AG10803 (cell line): ENCODE results near the gene DPYSL5.

Source experiments
- DNase-seq: peaks from one replicate; pipeline ENCODE4 v3.0.0; 2010; ENCODE audit warnings: low read depth
- H3K4me3 ChIP-seq: 2 replicates; pipeline ENCODE4 v1.5.1; 2011; ENCODE audit warnings: mild to moderate bottlenecking, low read length, control low read depth
- CTCF ChIP-seq: conservative IDR thresholded peaks from 2 replicates; pipeline ENCODE4 v1.5.1; 2011; ENCODE audit warnings: mild to moderate bottlenecking, low read length, control low read depth, inconsistent platforms

DPYSL5 gene

GRCh38 chr2:26861610-26862224 lies 13.8 kb downstream of the DPYSL5 start:
- no peak overlapping the region for H3K4me3 ChIP-seq
- DNase-seq, result no peak
- no peak for TF ChIP-seq CTCF

DNA sequence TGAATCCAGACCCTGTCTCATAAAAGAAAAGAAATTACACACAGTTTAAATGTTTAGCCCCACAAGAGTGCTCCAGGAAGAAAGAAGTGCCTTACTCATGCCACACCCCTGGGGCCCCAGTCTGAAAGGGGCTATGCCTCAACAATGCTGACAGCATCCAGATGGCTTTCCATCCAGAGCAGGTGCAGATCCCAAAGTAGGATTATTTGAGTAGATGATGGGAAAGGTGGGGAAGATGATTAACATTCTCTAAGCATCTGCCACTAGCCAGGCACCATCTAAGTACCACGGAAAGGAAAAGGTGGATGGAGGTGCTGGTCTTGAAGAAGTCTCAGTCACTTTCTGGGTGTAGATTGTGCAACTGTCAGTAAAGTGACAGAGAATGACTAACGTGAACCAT lies 16.3 kb downstream of the DPYSL5 start:
- no peak for DNase-seq
- TF ChIP-seq CTCF, result no peak

DNA sequence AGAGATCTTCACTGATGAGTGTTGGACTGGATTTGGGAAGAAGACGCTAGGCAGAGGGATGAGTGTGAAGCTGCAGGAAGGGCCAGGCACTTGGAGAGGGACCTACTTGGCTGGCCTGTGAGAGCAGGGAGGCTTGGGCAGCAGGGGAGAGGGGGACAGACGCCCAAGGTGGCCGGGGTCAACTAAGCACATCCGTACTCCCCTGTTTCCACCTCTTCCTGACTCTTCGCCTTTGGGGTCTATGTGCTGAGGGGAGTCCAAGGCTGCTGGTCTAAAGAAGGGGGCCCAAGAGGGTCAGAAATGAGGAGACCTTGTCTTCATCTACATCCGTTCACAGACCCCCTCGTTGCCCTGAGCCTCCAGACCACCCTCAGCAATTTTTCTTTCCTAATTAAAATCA lies 16.7 kb downstream of the DPYSL5 start:
- no peak for DNase-seq
- H3K4me3 ChIP-seq, result no peak overlapping the region
- no peak for TF ChIP-seq CTCF

More for the DNA sequence above, 16.3 kb downstream of the DPYSL5 start:
- H3K4me3 ChIP-seq, result no peak overlapping the region

DNA sequence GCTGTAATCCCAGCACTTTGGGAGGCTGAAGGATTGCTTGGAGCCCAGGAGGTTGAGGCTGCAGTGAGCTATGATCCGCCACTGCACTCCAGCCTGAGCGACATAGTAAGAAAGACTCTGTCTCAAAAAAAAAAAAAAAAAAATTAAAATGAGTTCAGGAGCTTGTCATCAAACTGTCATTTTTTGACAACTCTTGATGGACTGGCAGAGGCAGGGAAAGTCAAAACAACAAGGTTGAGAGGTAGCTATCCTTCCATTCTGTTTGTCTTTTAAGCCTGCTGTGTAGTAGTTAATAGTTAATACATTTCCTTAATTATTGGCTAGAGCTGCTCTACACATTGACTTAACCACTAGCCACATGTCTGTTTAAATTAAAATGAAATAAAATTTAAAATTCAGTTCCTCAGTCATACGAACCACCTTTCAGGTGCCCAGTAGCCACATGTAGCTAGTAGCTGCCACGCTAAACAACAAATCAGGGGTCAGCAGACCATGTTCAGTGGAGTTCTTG lies 22.7 kb downstream of the DPYSL5 start:
- no peak for DNase-seq
- no peak overlapping the region for H3K4me3 ChIP-seq
- TF ChIP-seq CTCF, result no peak

DNA sequence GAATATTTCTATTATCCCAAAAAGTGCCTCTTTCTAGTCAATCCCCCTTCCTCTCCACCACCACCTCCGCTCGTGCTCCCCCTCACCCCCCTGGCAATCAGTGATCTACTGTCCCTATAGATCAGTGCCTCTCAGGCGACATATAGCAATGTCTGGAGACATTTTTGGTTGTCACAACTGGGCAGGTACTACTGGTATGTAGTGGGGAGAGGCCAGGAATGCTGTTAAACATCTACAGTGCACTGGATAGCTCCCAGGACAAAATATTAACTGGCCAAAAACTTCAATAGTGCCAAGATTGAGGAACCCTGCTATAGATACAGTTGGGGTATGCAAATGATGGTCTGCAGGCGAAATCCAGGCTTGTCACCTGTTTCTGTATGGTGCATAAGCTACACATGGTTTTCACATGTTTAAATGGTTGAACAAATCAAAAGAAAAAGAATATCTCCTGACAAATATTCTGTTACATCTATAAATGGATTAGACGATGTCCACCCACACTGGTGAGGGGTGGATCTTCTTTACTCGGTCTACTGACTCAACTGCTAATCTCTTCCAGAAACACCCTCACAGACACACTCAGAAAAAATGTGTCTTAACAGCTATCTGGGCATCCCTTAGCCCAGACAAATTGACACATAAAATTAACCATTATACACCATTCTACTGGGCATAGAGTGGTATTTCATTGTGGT lies 25.5 kb downstream of the DPYSL5 start:
- no peak for TF ChIP-seq CTCF
- H3K4me3 ChIP-seq, result no peak overlapping the region
- DNase-seq, result no peak

GRCh38 chr2:26874514-26874913 lies 26.6 kb downstream of the DPYSL5 start:
- DNase-seq, result no peak
- no peak for TF ChIP-seq CTCF
- H3K4me3 ChIP-seq, result no peak overlapping the region

- TF ChIP-seq CTCF, result no peak
- no peak for DNase-seq
- no peak overlapping the region for H3K4me3 ChIP-seq
Measured at GRCh38 chr2:26875065-26875634, 27.2 kb downstream of the DPYSL5 start.
